ENCODE results near the gene MAP4K5.

Gene MAP4K5

DNA sequence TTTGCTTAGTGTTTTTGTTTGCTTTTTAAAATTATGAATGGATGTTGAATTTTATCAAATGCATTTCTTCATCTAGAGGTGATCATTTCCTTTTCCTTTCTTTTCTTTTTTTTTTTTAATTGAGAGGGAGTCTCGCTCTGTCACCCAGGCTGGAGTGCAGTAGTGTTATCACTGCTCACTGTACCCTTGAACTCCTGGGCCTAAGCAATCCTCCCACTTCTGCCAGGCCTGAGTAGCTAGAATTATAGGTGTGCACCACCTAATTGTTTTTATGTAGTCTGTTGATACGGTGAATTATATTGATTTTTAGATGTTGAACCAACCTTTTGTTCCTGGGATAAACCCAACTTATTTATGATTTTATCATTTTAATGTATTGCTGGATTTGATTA is 134.2 kb downstream of the MAP4K5 start:
- DNase-seq: no peak

DNA sequence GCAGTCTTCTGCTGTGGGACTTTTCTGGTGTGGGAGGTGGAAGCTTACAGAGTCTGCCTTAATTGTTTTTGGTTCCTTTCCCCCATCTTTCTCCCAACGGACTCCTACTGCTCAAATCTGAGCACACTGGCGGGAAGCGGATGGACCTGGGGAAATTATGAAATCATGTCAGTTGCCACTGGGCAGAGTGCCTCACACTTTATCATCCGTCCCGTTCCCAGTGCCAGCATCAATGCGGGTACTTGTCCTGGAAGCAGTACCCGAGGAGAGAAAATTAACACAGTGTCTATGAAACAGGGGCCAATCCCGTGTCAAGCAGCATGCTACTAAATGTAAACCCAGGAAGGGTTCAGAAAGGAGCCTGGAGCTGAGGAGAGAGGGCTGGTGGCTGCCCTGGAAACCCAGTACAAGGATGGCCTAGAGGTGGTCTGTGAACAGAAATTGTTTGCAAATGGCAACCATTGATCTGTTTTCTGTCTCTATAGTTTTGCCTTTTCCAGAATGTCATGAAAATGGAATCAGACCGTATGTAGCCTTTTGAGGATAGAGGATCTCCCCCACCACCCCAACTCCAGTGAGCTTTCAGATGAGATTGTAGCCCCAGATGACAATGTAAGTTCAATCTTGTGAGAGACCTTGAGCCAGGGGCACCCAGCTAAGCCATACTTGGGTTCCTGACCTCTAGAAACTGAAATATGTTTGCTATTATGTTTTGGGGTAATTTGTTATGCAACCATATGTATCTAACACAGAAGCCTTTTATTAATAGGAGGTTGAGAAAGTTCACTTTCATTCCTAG is 134.8 kb downstream of the MAP4K5 start:
- no peak for DNase-seq

DNA sequence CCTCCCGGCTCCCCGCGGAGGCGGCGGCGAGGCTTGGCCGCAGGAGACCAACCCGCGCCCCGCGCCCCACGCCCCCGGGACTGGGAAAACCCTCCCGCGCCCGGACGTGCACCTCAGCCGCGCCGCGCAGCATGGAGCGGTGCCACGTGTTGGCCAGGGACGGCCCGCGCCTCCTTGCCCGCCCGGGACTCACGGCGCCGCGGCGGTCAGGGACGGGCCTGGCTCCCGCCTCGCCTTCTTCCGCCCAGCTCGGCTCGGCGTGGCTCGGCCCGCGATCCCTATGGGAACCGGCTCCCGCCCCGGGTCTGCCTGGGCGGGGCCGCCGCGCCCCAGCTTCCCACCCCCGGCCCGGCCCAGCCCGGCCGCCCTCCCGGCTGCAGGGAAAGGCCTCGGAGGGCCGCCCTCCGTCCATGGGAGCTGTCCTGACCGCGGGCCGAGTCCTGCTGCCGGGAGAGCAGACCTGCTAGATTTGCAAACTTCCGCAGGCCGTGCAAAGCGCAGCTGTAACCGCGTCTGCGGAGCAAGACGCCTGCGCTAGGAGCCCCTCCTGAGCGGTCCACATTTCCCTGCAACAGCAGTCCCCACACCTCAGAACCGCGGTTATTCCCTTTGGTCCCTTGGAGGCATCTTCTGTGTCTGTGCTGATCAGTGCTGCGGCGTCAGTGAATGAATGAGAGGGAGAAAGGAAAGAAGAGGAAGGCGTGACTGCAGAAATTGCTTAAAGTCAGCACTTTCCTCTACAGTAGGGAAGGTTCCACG is 135.6 kb downstream of the MAP4K5 start, which contains the start of gene CDKL1:
TSS of gene CDKL1 (minus strand) at position 251 of the 759 bp plus-strand sequence. CDS start 1,013 bp downstream, outside the sequence.
- peak; percentile 73 for DNase-seq

DNA sequence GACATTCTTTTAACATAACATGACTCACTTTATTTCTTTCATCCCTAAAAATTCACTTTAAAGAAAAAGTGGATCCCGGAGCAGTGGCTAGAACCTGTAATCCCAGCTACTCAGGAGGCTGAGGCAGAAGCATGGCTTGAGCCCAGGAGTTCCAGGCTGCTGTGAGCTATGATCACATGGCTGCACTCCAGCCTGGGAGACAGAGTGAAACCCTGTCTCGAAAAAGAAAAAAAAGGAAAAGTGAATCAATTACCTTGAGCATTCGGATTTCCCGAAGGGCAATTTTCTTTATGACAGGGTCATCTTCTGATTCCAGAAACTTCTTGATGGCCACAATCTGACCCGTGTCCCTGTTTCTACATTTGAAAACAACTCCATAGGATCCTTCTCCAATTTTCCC is 136.9 kb downstream of the MAP4K5 start:
- no peak for DNase-seq

DNA sequence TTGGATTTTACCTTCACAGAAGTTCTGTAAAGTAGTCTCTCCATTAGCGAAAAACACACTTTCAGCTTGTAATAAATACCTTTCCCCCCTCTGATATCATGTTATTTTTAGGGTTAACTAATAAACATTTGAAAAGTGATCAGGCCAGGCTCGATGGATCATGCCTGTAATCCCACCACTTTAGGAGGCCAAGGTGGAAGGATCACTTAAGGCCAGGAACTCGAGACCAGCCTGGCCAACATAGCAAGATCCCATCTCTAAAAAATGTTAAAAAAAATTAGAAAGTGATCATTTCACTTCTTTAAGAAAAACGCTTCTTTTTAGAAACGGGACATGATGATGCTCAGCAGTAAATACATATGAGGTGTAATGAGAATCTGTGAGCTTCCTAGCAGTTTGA is 137.7 kb downstream of the MAP4K5 start:
- DNase-seq: no peak

DNA sequence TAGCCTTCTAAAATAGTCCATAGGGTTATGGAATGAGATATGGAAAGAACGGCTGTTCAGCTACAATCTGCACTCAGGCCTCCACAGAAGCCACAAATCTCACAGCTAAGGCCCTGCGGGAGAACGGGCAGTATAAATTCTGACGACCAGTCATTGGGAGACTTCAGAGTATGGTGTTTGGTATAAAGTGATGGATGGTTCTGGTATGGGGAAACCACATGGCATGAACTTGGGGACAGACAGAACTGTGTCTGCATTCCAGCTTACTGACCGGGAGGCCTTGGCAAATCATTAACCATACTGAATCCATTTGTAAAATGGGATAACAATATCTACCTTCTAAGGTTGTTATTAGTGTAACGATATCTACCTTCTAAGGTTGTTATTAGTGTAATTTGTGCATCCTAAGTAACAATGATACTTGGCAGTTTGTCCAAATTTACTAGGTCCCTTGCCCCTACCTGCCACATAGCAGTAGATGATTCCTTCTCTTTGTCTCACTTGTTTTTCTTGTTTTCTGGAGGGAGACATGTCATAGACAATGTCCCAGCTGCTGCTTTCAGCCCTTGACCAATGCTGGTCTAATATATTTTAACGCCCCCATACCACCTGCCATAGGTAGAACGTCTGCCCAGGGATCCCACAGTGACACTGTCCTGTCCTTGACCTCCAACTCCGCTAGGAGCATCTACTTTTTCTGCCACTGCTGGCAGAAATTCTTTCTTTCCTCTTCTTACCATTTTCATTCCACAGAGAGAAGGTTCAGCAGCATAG is 142.5 kb downstream of the MAP4K5 start:
- DNase-seq: no peak

DNA sequence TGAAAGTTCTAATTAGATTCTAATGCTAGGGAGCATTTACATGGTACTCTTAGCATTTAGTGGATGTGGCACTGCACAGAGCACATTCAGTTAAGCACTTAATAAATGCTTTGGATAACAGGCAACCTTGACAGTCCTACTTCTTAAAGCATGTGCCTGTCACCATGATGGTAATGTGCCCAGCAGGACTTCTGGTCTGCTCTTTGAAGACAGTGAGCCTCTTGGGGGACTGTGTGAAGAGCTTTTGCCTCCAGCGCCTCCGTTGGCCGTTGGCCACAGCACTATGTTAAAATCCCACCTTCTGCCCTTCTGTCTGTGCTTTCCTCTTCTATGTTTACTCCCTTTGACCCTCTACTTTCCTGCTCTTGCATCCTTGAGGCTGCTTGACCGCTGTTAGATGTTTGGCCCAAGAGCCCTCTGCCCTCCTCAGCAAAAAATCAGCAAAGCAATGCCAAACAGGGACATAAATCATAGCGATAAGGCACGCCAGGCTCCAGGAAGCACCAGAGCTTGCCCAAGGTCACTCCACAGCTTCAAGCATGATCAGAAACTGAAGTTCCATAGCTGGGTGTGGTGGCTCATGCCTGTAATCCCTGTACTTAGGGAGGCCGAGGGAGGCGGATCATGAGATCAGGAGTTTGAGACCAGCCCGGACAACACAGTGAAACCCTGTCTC is 144.0 kb downstream of the MAP4K5 start:
- DNase-seq: peak; percentile 8

DNA sequence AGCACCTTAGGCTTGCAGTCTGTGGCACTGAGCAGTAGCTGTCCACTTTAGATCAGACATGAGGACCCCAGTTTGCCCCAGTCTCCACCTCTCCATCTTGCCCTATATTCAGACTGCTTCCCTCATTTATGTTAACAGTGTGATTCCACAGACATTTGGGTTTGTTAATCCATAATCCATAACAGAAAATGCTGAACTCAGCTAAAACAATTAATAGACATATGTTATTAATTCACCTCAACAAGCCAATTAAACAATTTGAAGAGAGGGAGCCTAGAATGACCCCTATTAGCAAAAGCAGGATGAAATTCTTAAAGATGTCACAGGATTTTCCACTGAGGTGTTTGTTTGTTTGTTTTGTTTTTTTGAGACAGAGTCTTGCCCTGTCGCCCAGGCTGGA is 144.8 kb downstream of the MAP4K5 start:
- DNase-seq: no peak

DNA sequence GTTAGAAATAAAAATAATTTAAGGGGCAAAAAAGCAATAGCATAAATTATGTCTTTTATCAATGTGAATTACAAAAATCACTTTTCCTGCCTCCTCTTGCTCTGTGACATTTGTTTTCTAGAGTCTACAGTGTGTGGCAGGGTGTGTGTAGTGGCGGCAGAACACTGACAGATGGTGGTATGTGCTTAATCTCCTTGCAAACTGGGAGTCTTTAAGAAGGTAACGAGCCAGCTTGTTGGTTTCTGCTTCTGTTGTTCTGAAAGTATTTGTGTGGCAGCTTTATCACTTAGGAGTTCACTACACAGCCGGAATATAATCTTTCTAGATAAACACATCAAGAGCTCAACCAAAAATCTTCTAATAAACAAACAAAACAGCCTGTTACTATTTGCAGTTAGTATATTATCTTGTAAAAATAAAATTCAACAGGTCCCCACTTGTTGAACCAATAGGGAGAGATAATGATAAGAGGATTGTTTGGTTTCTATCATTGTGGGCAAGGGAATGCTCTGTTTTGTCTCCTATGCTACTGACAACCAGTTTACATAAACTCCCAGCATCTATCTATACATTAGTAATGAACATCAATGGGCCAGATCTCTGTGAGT is 148.6 kb downstream of the MAP4K5 start:
- no peak for DNase-seq

DNA sequence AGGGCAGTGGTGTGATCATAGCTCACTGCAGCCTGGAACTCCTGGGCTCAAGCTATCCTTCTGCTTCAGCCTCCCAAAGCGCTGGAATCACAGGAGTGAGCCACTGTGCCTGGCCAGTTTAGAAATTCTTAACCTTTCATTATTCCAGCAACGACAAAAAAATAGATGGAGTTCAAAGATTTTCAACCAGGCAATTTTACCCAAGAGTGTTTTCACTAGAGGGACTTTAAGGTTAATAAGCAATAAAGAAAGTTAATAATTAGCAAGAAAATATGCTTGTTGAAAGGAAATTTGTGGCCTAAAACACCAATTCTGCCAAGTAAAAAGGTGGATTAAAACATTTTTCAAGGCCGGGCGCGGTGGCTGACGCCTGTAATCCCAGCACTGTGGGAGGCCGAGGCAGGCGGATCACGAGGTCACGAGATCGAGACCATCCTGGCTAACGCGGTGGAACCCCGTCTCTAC is 150.5 kb downstream of the MAP4K5 start:
- no peak for DNase-seq

DNA sequence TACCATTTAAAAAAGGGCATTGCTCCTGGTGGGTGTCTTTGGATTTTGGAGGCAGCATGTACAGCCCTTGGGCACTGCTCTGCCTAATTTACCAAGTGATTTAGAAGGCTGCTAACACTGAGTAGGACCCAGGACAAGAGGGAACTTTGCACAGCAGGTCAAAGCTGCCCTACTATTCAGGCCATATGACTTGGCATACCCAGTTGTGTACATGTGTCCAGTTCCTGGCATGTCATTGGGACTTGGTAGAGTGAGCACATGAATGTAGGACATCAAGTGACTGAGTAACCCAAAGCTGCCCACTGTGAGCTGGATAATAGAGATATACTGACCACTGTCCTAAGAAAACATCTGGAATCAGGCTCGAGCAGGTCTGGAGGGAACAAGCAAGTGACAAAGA is 151.4 kb downstream of the MAP4K5 start:
- DNase-seq: no peak

DNA sequence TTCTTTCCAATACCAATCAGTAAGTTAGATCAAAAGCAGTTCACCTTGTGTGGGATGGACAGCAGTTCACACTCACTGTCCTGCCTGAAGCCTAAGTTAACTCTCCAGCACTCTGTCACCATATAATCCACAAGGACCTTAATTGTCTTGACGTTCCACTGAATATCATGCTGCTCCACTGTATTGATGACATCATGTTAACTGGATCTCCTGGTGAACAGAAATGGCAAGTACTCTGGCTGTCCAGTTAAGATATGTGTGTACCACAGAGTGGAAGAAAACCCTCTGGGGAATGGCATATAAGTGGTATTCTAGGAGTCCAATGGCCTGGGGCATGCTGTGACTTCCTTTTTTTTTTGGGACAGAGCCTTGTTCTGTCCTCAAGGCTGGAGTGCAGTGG is 151.9 kb downstream of the MAP4K5 start:
- no peak for DNase-seq

DNA sequence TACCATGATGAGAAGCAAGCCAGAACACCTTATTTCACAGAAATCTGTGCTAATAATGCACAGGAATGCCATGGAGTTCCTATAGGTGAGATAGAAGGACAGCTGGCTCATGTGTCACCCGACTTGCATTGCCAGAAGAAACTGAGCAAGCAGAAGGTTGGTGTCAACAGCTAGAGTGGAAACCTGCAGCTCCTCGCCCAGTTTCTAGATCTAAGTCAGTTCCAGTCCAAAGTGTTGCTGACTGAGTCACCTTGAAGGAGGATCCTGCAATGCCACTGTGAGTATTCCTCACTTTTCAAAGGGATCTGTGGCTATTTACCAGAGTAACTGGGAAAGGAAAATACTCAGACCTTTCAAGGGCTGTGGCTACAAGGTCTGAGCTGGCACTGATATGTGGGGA is 152.8 kb downstream of the MAP4K5 start:
- no peak for DNase-seq

DNA sequence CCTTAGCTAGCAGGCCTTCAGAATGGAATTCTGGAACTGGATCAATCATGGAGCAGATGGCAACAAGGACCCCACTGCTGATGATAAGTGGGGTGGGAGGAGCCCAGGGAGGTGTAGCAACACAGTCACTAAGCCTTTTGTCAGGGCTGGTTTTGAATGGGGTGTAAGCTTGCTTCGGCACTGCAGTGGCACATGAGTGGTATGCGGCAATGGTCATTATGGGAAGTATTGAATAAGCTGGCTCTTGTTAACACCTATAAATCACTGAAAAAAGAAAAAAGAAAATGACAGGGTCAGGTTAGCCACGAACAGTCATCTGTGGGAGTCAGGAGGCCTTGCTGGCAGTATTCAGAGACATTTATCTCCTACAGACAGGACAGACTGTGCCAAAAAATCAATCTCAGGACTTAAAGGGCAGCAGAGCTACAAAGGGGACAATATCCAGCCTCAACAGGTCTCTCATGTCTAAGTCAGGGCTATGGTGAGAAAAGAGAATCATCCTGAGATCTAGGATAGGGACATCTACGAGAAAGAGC is 154.8 kb downstream of the MAP4K5 start:
- DNase-seq: no peak

DNA sequence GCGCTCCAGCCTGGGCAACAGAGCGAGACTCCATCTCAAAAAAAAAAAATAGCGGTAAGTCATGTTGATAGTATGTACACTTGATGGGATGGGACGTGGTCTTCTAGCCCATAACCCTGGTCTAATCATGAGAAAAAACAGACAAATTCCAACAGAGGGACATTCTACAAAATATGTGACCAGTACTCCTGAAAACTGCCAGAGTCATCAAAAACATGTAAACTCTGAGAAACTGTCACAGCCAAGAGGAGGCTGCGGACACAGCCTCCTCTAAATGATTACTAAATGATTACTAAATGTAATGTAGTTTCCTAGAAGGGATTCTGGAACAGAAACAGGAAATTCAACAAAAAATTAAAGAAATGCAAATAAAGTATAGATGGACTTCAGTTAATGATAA is 156.6 kb downstream of the MAP4K5 start:
- DNase-seq: no peak

DNA sequence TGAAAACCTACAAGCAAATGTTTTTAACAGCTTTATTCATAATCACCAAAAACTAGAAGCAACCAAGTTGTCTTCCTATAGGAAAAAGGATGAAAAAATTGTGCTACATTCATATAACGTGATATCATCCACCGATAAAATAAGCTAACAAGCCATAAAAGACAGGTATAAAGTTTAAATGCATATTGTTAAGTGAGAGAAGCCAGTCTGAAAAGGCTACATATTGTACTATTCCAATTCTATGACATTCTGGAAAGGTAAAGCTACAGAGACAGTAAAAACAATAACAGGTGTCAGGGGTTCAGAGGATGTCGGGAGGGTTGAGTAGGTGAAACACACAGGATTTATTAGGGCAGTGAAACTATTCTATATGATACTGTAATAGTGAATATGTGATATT is 158.4 kb downstream of the MAP4K5 start:
- no peak for DNase-seq

DNA sequence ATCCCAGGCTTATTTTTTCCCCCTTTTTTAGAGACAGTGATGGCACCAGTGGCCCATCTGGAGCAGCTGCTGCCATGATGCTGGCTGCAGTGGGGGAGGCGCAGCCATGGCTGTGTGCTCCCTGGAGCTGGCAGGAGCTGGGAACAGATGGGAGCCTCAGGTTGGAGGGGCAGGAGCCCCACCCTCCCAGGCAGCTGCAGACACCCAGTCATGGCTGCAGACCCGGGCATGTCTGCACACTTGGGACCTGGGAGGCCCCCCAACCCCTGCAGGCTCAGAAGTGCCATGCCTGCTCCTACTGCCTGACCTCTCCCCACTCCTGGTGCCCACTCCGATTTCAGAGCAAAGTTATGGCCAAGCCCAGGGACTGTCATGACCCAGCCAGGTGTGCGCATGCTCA is 160.8 kb downstream of the MAP4K5 start:
- DNase-seq: no peak

All from retina (tissue), 1 donor.